Measurements from ENCODE around the gene CLCF1. TPM values are rescaled to one million over a fixed set of nuclear protein-coding genes. Genes with fewer than 3 reads are reported as not detected.

Gene CLCF1
- total and polyA plus RNA-seq, 7 donors, result 0.92 to 49.8 (median 4.3) TPM

DNA sequence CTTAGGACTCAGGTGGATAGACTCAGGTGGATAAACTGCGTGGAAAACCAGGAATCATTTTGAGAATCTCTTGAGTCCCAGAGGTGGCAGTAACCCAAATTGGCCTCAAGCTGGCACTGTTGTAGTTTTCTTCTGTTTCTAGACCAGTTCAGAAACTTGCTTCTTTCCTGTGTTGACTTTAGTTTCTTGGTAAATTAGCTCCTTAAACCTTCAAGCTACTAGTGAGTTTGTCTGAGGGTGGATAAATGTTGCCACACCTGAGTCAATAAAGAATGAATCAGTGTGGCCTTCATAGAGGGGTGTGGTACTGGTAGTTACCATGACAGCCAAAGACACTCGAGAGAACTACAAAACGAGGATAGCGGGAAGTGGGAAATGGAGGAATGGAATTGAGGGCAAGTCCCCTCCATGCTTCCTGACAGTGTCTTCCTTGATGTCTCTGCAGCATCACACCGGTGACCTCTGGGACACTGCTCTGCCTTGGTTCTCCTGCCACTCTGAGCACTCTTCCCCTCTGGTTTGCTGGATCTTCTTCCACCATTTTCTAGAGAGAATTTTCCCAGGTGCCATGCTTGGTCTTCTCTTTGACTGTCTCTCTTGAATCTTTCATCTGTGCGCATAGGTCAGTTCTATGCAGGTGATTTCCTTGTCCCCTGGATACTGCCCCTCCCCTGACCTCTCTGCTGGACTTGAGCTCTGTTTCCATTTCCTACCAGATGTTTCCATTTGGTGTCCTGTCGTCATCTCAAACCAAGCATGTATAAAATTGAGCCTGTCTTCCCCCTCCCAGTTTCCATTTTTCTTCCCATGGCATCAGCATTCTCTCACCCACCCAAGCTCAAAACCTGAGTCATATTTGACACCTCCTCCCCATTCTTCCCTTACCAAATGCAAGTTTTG, 27.2 kb downstream of the CLCF1 start:
- 17 to 63% methylated on average over 7 of the region's 7 CpGs for WGBS, 2 donors
- no peak for TF ChIP-seq POLR2AphosphoS5 (IDR thresholded peaks at IDR 0.05)
- no peak for TF ChIP-seq POLR2A (IDR thresholded peaks at IDR 0.05)
- TF ChIP-seq, protein P1, sequence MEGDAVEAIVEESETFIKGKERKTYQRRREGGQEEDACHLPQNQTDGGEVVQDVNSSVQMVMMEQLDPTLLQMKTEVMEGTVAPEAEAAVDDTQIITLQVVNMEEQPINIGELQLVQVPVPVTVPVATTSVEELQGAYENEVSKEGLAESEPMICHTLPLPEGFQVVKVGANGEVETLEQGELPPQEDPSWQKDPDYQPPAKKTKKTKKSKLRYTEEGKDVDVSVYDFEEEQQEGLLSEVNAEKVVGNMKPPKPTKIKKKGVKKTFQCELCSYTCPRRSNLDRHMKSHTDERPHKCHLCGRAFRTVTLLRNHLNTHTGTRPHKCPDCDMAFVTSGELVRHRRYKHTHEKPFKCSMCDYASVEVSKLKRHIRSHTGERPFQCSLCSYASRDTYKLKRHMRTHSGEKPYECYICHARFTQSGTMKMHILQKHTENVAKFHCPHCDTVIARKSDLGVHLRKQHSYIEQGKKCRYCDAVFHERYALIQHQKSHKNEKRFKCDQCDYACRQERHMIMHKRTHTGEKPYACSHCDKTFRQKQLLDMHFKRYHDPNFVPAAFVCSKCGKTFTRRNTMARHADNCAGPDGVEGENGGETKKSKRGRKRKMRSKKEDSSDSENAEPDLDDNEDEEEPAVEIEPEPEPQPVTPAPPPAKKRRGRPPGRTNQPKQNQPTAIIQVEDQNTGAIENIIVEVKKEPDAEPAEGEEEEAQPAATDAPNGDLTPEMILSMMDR (IDR thresholded peaks at IDR 0.05), result peak in 1 of 4 experiments; percentile 63
- no peak for TF ChIP-seq EP300 (IDR thresholded peaks at IDR 0.05)
- Histone ChIP-seq H3K27ac (no peak overlapping the region), H3K4me3 (no peak overlapping the region), H3K27me3 (no peaks in the 10 kb centered on the region), H3K4me1 (peaks cover 0 to 7% (median 5%) of the 10 kb centered on the region in 4 donors), H3K9me3 (no peaks in the 10 kb centered on the region), H3K36me3 (no peaks in the 10 kb centered on the region)
- no peak for DNase-seq
- intact Hi-C loops (cut with DNase I), result no loop called here

DNA sequence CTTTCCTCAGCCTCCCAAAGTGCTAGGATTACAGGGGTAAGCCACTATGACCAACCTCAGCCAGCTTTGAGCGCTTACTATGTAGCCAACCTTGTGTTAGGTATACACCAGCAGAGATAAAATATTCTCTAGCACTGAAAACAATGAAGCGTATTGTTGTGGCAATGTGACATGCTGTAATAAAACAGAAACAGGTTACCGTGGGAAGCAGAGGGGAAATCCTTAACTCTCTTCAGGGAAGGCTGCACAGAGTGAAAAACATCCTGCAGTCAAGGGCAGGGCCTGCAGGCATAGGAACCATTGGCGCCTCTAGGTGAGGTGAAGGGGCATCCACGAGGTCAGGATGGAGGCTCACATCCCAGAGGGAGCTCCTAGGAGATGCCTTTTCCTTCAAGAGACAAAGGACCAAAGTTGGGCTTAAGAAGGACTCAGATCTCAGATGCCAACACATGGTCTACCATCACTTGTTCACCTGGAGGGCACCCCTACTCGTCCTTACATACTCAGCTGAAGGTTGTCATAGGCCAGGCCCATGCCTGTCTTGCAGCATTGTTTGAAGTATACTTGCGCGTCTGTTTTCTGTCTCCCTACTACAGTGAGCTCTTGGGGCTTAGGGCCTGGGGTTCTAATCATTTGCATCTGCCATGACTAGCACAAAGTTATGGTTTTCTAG, 28.0 kb downstream of the CLCF1 start:
- TF ChIP-seq POLR2AphosphoS5 (IDR thresholded peaks at IDR 0.05), result no peak
- TF ChIP-seq POLR2A (IDR thresholded peaks at IDR 0.05), result no peak
- TF ChIP-seq, protein P1 (IDR thresholded peaks at IDR 0.05), result no peak
- TF ChIP-seq EP300 (IDR thresholded peaks at IDR 0.05), result no peak
- Histone ChIP-seq H3K9me3 (no peaks in the 10 kb centered on the region), H3K27me3 (no peaks in the 10 kb centered on the region), H3K4me3 (no peak overlapping the region), H3K4me1 (no peaks in the 10 kb centered on the region), H3K36me3 (no peaks in the 10 kb centered on the region), H3K27ac (no peak overlapping the region)
- WGBS, 2 donors, result 12 to 49% methylated on average over 8 of the region's 8 CpGs
- intact Hi-C loops (cut with DNase I), result no loop called here
- DNase-seq, result no peak

DNA sequence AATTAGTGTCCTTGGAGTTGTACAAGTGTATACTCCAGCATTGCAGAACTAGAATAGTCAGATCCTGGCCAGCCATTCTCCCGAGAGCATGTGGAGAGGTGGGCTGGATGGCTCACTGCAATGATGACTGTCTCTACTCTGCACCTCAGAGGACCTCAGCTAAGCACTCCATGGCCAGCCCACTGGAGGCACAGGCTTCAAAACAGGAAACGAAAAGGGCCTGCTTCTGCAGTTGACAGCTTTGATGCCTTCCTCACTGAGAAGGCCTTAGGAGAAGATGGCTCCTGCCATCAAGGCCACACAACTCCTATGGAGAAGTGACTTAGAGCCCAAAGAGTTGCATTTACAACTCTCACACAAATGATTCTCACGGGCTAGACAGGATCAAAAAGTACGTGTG, 29.1 kb downstream of the CLCF1 start:
- no peak overlapping the region for H3K27ac ChIP-seq
- intact Hi-C loops (cut with DNase I), result no loop called here
- DNase-seq, result no peak
- TF ChIP-seq, protein P1 (IDR thresholded peaks at IDR 0.05), result no peak
- no peak for TF ChIP-seq EP300 (IDR thresholded peaks at IDR 0.05)
- H3K4me3 ChIP-seq, result no peak overlapping the region
- 70 to 74% methylated on average over 4 of the region's 4 CpGs for WGBS, 2 donors
- H3K27me3 ChIP-seq, result no peaks in the 10 kb centered on the region
- H3K9me3 ChIP-seq, result no peaks in the 10 kb centered on the region
- H3K36me3 ChIP-seq, result no peaks in the 10 kb centered on the region
- H3K4me1 ChIP-seq, result no peaks in the 10 kb centered on the region

DNA sequence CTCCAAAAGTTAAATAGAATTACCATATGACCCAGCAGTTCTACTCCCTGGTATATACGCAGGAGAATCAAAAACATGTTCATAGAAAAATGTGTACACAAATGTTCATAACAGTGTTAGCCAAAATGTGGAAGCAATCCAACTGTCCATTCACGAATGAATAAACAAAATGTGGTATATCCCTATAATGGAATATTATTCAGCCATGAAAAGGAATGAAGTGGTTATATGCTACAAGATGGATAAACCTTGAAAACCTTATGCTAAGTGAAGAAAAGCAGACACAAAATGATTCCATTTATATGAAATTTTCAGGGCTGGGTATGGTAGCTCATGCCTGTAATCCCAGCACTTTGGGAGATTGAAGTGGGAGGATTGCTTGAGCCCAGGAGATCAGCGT, 36.1 kb downstream of the CLCF1 start:
- intact Hi-C loops (cut with DNase I), result no loop called here
- TF ChIP-seq POLR2AphosphoS5 (IDR thresholded peaks at IDR 0.05), result no peak
- TF ChIP-seq, protein P1 (IDR thresholded peaks at IDR 0.05), result no peak
- no peak for TF ChIP-seq POLR2A (IDR thresholded peaks at IDR 0.05)
- TF ChIP-seq EP300 (IDR thresholded peaks at IDR 0.05), result no peak
- 94 to 95% methylated on average over 3 of the region's 3 CpGs for WGBS, 2 donors

More for the DNA sequence above, 36.1 kb downstream of the CLCF1 start:
- no peak overlapping the region for H3K4me3 ChIP-seq
- H3K4me1 ChIP-seq, result no peaks in the 10 kb centered on the region
- DNase-seq, result no peak
- H3K27ac ChIP-seq, result no peak overlapping the region
- no peaks in the 10 kb centered on the region for H3K27me3 ChIP-seq
- H3K36me3 ChIP-seq, result peaks cover 0 to 5% (median 0%) of the 10 kb centered on the region in 4 donors
- H3K9me3 ChIP-seq, result no peaks in the 10 kb centered on the region
